Peyer's patch (tissue), 4 donors: ENCODE data around the gene CFAP54. TPM values are rescaled to one million over a fixed set of nuclear protein-coding genes. Genes with fewer than 3 reads are reported as not detected.

ENCODE experiments used
- DNase-seq, 3 donors: peaks; one replicate each; pipeline ENCODE4 v3.0.0-alpha.2; 2017 to 2019
- H3K27ac ChIP-seq, 4 donors: fragments of 200-600 bp; sonication (generic); one replicate each; pipeline ENCODE4 v1.5.1; 2016 to 2019
- H3K27me3 ChIP-seq, 2 donors: fragments of 200-600 bp; sonication (generic); one replicate each; pipeline ENCODE4 v1.5.1; 2019
- H3K36me3 ChIP-seq, 3 donors: fragments of 200-600 bp; sonication (generic); one replicate each; pipeline ENCODE4 v1.5.1; 2016 to 2019
- H3K4me1 ChIP-seq, 4 donors: fragments of 200-600 bp; sonication (generic); one replicate each; pipeline ENCODE4 v1.5.1; 2016 to 2019
- H3K4me3 ChIP-seq, 4 donors: fragments of 200-600 bp; sonication (generic); 1 replicate in 3 of 4; 2 replicates in 1 of 4; pipeline ENCODE4 v1.5.1; 2016 to 2019; ENCODE audit warnings: mild to moderate bottlenecking in 1 of 4
- H3K9me3 ChIP-seq, 4 donors: fragments of 200-600 bp; sonication (generic); one replicate each; pipeline ENCODE4 v1.5.1; 2016 to 2019; ENCODE audit warnings: mild to moderate bottlenecking in 1 of 4
- CTCF ChIP-seq, 6 experiments: fragments of 450-650 bp in 4 of 6; fragments of 200-600 bp in 2 of 6; sonication (generic) in 1 of 6; IDR thresholded peaks; one replicate each; pipeline ENCODE4 v1.5.1; 2017 to 2019; ENCODE audit warnings: antibody characterized with exemption in 6 of 6, mild to moderate bottlenecking in 3 of 6, moderate library complexity in 1 of 6
- POLR2A ChIP-seq, 2 donors: fragments of 450-650 bp; IDR thresholded peaks; one replicate each; pipeline ENCODE4 v1.5.1; 2017; ENCODE audit warnings: antibody characterized with exemption in 2 of 2, mild to moderate bottlenecking in 2 of 2, moderate library complexity in 2 of 2
- total RNA-seq, 4 donors: library from RNA; depleted of rRNA; stranded (reverse); fragments of >200 nt; gene quantifications; one replicate each; pipeline ENCODE4 v1.1.0, GENCODE V29; 2016

CFAP54 gene
- total RNA-seq, 4 donors from 2014 or later = 0.80 to 2.7 (median 0.83) TPM; not detected in 1

DNA sequence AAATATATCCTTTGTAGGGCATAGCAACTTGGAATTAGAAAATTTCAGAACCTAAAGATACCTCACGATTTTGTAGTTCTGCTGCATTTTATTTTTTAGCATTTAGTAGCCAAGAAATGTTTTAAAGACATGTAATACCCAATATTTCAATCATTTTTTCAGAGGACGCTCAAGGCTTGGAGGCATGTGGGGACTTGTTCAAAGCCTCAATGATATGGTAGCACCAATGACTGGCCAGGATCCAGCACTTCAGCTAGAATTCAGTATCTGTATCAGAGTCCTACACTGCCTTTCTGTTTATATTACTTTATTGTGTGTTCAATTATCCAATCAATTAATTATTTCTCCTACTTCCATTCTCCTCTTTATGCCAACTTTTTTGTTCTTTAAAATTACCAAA lies 262.8 kb downstream of the CFAP54 start:
- Histone ChIP-seq H3K27me3 (no peaks in the 10 kb centered on the region), H3K4me1 (no peaks in the 10 kb centered on the region), H3K27ac (no peak overlapping the region), H3K4me3 (no peak overlapping the region), H3K36me3 (no peaks in the 10 kb centered on the region), H3K9me3 (no peaks in the 10 kb centered on the region)
- no peak for DNase-seq
- TF ChIP-seq POLR2A (IDR thresholded peaks at IDR 0.05) (no peak), CTCF (IDR thresholded peaks at IDR 0.05) (no peak)

- H3K27ac ChIP-seq = no peak overlapping the region
- H3K36me3 ChIP-seq = no peaks in the 10 kb centered on the region
- H3K4me1 ChIP-seq = no peaks in the 10 kb centered on the region
- DNase-seq = no peak
- no peak overlapping the region for H3K4me3 ChIP-seq
- TF ChIP-seq POLR2A (IDR thresholded peaks at IDR 0.05) = no peak
- TF ChIP-seq CTCF (IDR thresholded peaks at IDR 0.05) = no peak
- no peaks in the 10 kb centered on the region for H3K27me3 ChIP-seq
- no peaks in the 10 kb centered on the region for H3K9me3 ChIP-seq
Observed at GRCh38 chr12:96766232-96766631, 276.9 kb downstream of the CFAP54 start.

- H3K27ac ChIP-seq = no peak overlapping the region
- DNase-seq = no peak
- no peaks in the 10 kb centered on the region for H3K36me3 ChIP-seq
- H3K4me3 ChIP-seq = no peak overlapping the region
- H3K27me3 ChIP-seq = no peaks in the 10 kb centered on the region
- TF ChIP-seq CTCF (IDR thresholded peaks at IDR 0.05) = no peak
- no peak for TF ChIP-seq POLR2A (IDR thresholded peaks at IDR 0.05)
- no peaks in the 10 kb centered on the region for H3K4me1 ChIP-seq
- no peaks in the 10 kb centered on the region for H3K9me3 ChIP-seq
Observed at GRCh38 chr12:96769400-96769799, 280.0 kb downstream of the CFAP54 start.

- H3K4me1 ChIP-seq = no peaks in the 10 kb centered on the region
- H3K9me3 ChIP-seq = no peaks in the 10 kb centered on the region
- no peaks in the 10 kb centered on the region for H3K36me3 ChIP-seq
- no peak overlapping the region for H3K27ac ChIP-seq
- TF ChIP-seq CTCF (IDR thresholded peaks at IDR 0.05) (no peak), POLR2A (IDR thresholded peaks at IDR 0.05) (no peak)
- H3K27me3 ChIP-seq = no peaks in the 10 kb centered on the region
- DNase-seq = no peak
- no peak overlapping the region for H3K4me3 ChIP-seq
Observed at GRCh38 chr12:96770219-96771102, 281.1 kb downstream of the CFAP54 start.

GRCh38 chr12:96773031-96773430 lies 283.7 kb downstream of the CFAP54 start:
- no peak for TF ChIP-seq CTCF (IDR thresholded peaks at IDR 0.05)
- no peaks in the 10 kb centered on the region for H3K36me3 ChIP-seq
- H3K27ac ChIP-seq = no peak overlapping the region
- no peaks in the 10 kb centered on the region for H3K9me3 ChIP-seq
- H3K4me1 ChIP-seq = no peaks in the 10 kb centered on the region
- H3K27me3 ChIP-seq = no peaks in the 10 kb centered on the region
- no peak overlapping the region for H3K4me3 ChIP-seq
- no peak for DNase-seq
